GM21786 (cell line): Measurements from ENCODE around the gene MLX.
"Not testable (repeated sequence)": the region's sequence is repeated elsewhere in the genome, so short reads cannot be mapped to it uniquely, and the experiment has no call there.

Experiments used
- ATAC-seq: cut with Tn5 transposase; IDR thresholded peaks from one replicate; pipeline ENCODE4 v1.9.1; 2021; ENCODE audit not compliant: unreplicated experiment

MLX gene

DNA sequence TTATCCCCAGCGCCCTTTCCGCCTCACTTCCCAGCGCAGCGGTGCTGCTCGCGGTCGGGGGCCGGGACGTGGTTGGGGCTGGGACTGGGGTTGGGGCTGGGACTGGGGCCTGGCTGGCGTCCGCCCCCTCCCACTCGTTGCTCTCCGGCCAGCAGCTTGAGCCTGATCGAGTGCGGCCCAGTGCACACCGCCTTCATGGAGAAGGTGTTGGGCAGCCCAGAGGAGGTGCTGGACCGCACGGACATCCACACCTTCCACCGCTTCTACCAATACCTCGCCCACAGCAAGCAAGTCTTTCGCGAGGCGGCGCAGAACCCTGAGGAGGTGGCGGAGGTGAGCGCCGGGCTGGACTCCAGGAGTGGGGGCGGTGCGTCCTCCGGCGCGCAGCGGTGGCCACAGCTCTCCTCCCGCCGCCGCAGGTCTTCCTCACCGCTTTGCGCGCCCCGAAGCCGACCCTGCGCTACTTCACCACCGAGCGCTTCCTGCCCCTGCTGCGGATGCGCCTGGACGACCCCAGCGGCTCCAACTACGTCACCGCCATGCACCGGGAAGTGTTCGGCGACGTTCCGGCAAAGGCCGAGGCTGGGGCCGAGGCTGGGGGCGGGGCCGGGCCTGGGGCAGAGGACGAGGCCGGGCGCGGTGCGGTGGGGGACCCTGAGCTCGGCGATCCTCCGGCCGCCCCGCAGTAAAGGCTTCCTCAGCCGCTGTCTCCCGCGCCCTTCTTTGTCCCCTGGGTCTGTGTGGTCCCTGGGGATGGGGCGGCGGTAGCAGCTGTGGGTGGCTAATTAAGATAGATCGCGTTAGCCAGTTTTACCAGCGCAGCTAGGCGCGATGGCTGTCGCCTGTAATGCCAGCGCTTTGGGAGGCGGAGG is 12.4 kb upstream of the MLX start:
- peak; percentile 76 for ATAC-seq

DNA sequence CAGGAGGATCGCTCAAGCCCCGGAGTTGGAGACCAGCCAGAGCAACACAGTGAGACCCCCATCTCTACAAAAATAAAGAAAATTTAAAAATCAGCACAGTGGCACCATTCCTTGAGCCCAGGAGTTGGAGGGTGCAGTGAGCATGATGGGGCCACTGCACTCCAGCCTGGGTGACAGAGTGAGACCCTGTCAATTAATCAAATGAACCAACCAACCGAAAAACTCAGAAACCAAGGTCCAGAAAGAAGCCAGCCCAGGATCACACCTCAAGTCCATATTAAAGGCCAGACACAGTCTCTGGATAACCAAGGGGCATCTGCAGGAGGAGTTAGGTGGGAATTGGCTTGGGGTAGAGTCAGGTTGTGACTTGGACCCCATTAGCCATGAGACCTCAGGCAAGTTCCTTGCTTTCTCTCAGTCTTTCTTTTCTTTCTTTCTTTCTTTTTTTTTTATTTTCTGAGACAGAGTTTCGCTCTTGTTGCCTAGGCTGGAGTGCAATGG is 11.7 kb upstream of the MLX start:
- no peak for ATAC-seq

DNA sequence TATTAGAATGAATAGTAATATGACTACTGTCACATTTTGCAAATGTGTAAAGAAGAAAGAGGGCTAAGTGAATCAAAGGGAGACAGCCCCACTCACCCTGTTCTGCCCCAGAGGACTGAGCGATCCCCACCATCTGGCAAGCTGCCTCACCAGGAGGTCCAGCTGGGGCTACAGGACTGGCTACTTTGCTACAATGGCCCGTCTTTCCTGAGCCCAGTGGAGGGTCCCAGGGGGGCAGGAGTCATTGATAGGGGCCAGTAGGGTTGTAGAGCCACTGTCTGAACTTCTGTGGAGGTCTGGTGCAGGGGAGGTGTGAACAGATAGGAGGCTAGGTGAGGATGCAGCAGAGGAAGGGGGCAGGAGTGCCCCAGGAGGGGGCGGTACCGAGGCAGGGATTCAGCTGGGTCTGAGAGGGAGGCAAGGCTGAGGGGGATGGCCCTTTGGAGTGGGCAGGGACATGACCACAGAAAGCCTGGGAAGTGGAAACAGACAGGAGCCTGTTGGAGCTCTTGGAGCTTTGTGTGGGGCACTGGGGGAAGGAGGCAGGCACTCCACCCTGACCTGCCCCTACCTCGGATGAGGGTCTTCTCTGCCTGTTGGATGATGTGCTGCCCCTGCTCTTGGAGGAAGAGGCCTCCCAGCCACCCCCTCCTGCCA is 10.8 kb upstream of the MLX start:
- not testable (repeated sequence) for ATAC-seq

DNA sequence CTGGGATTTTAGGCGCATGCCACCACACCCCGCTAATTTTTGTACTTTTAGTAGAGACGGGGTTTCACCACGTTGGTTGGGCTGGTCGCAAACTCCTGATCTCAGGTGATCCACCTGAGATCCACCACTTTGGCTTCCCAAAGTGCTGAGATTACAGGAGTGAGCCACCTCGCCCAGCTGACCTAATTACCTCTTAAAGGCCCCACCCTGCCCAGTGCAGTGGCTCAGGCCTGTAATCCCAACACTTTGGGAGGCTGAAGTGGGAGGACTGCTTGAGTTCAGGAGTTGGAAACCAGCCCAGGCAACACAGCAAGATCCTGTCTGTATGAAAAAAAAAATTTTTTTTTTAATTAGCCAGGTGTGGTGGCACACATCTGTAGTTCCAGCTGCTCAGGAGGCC is 7.8 kb upstream of the MLX start:
- ATAC-seq, result no peak

DNA sequence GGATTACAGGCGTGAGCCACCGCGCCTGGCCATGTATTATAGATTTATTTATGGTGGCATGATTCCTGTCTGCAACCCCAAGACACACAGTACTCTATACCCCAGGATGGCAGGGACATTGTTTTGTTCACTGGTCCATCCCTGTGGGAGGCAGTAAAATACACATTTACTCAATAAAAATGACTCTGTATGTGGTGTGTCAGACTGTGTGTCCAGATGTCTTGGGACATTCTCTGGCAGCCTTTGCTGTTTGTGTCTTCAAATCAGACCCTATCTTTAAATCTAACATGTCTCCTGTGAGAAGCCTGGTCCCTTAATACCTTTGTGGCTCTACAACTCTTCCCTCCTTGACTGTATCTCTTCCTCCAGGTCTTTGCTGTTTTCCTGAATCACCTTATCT is 6.7 kb upstream of the MLX start:
- no peak for ATAC-seq

DNA sequence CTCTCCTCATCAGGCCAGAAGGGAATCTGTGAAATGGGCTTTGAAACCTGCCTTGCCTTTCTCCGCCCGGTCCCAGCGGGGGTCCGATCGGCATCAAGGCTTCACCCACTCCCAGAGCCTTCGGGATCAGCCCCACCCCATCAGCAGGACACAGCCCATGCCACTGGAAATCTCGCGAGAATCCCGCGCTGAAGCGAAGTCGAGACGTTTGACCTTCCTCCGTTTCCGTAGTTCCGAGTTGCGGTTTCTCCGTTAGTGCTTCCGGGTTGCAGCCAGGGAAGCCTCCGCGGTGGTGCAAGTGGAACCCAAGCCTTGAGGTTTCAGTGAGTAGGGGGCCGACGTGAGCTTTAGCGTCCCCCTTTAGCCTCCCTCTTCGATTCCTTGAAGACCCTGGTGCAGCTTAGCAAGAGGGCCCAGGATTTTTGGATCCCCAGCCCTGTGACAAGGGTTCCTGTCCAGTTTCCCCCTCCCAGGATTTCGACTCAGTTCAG is 5.0 kb upstream of the MLX start, which contains the start of gene COASY:
Gene COASY (plus strand): TSS at position 252 of the 491 bp plus-strand sequence. CDS start 475 bp downstream, outside the sequence.
- peak; percentile 54 for ATAC-seq

DNA sequence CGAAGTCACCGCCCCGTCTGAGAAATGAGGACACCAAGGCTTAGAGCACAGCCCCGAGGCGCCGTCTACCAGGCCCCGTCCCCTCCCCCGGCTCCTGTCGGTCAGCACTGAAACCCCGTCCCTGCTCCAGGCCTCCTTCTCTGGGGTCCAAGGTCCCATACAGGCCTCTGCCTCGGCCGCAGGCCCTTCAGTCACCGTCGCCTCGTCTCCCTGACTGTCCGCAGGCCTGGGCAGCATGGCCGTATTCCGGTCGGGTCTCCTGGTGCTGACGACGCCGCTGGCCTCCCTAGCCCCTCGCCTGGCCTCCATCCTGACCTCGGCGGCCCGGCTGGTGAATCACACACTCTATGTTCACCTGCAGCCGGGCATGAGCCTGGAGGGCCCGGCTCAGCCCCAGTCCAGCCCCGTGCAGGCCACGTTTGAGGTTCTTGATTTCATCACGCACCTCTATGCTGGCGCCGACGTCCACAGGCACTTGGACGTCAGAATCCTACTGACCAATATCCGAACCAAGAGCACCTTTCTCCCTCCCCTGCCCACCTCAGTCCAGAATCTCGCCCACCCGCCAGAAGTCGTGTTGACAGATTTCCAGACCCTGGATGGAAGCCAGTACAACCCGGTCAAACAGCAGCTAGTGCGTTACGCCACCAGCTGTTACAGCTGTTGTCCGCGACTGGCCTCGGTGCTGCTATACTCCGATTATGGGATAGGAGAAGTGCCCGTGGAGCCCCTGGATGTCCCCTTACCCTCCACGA is 4.3 kb upstream of the MLX start:
- ATAC-seq, result no peak

DNA sequence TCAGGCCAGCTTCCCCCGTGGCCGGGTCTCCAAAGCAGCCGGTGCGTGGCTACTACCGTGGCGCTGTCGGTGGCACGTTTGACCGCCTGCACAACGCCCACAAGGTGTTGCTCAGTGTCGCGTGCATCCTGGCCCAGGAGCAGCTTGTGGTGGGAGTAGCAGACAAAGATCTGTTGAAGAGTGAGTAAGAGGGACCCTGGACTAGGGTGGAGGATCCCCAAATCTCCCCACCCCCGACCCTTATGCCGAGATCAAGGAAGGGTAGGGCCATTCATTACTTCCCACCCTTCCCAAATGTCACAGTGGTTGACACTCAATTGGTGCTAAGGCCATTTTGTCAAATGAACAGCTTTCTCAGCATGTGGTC is 3.8 kb upstream of the MLX start:
- ATAC-seq, result no peak

DNA sequence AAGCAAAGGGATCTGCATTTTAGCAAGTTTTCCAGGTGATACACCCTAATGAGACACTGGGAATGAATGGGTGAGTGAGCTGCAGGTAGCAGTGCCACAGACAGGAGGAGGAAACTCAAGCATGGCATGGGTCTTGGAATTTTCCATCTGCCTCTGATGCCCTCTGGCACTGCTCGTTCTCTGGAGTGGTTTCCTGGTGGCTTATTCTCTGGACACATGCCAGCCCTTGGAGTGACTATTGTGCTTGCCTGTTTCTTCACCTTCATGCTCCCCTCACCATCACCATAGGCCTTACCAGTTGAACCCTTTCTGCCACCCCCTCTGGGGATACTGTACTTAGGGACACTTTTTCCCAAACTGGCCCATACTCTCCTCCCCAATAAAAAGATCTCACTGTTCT is 3.4 kb upstream of the MLX start:
- no peak for ATAC-seq

DNA sequence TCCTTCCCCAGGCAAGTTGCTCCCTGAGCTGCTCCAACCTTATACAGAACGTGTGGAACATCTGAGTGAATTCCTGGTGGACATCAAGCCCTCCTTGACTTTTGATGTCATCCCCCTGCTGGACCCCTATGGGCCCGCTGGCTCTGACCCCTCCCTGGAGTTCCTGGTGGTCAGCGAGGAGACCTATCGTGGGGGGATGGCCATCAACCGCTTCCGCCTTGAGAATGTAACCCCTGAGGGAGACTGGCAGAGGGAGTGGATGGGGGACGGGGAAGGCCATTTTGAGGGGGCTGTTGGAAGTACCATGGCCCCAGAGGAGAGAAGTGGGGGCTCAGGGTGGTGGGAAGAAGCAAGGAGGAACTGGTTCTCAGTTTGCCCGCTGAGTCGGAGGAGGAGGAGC is 3.0 kb upstream of the MLX start:
- ATAC-seq, result no peak

DNA sequence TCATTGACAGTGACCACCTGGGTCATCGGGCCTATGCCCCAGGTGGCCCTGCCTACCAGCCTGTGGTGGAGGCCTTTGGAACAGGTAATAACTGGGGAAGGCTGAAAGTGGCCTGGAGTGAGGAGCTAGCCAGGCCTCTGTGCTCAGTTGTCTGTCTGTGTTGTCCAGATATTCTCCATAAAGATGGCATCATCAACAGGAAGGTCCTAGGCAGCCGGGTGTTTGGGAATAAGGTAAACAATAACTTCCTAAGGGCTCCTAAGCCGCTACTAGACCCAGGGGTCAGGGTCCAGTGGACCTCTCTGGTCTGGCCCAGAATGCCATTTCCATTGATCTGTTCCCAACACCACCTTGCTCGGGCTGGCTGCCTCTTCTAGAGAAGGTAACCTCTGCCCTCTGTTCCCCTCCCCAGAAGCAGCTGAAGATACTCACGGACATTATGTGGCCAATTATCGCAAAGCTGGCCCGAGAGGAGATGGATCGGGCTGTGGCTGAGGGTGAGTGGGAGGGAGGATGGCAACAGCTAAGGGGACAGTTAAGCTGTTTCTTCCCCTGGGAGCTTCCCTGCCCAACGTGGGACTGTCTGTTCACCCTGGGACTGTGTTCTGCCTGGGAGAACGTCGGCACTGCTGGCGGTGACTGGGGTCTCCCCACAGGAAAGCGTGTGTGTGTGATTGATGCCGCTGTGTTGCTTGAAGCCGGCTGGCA is 1.9 kb upstream of the MLX start:
- ATAC-seq, result no peak

DNA sequence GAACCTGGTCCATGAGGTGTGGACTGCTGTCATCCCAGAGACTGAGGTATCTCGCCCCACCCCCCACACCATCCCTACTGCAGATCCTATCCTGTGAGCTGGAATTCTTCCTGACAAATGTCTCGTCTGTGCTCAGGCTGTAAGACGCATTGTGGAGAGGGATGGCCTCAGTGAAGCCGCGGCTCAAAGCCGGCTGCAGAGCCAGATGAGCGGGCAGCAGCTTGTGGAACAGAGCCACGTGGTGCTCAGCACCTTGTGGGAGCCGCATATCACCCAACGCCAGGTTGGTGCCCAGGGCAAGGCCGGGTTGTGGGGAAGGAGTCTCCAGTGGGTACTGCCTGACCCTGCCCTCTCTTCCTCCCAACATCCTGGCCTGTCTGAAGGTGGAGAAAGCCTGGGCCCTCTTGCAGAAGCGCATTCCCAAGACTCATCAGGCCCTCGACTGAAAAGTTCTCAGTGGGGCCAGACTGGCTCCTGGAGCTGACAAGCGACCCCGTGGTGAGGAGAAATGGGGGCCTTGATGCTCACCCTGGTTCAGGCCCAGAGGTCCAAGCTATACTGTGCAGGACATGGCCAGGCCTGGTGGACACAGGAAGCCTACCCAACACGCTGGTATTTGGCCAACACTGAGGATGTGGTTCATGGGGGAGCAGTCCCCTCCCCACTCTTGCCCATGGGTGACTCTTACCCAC is 1.2 kb upstream of the MLX start:
- no peak for ATAC-seq

DNA sequence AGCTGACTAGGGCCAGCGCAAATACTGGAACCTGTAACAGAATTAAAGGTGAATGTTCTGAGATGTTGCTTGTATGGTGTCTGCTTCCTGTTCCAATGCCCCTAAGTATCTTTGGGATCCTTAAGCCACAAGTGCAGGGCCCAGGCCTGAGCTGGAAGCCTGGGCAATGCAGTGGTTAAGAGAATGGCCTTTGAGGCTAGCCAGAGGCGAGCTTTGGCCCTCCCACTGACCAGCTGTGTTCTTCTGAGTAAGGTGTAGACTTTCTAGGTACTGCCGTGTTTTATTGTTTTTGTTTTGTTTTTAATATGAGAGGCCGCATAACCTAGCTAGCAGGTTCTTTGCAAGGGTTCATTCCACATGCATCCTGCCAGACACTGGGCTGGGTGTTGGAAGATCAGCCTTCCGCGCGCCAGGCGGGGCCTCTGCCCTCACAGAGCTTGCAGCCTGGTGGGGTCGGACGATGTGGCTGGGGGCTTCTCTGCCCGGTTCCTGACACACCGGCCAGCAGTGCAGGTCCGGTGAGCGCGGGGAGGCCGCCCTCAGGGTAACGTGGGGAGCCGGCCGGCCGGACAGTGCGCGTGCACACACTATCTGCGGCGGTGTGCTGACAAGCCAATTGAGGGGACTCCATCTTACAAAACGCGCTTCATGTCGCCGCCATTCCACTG is 551 bp upstream of the MLX start:
- no peak for ATAC-seq

DNA sequence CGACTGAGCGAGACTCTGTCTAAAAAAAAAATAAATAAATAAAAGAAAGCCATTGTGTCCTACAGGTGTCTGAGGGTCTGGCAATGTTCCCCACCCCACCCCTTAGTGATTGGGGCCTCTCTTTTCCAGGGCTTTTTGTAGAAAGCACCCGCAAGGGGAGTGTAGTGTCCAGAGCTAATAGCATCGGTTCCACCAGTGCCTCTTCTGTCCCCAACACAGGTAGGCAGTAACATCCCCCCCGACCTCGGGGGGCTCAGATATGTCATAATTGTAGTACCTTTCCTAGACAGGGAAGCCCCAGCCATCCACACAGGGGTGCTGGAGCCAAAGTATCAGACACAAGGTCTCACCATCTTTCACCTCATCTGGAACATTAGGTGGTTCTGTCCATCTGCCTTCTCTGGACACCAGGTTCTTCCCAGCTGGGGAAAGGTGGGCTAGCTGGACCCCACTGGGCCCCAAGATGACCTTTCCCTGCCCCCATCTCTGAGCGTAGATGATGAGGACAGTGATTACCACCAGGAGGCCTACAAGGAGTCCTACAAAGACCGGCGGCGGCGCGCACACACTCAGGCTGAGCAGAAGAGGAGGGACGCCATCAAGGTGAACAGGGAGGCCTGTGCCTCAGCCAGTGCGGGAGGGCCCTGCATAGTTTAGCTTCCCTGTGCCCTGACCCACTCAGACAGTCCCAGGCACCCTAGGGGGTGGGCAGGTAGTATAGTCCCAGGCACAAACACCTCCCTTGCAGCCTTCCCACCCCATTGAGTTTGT is 1.6 kb downstream of the MLX start:
- ATAC-seq, result no peak

DNA sequence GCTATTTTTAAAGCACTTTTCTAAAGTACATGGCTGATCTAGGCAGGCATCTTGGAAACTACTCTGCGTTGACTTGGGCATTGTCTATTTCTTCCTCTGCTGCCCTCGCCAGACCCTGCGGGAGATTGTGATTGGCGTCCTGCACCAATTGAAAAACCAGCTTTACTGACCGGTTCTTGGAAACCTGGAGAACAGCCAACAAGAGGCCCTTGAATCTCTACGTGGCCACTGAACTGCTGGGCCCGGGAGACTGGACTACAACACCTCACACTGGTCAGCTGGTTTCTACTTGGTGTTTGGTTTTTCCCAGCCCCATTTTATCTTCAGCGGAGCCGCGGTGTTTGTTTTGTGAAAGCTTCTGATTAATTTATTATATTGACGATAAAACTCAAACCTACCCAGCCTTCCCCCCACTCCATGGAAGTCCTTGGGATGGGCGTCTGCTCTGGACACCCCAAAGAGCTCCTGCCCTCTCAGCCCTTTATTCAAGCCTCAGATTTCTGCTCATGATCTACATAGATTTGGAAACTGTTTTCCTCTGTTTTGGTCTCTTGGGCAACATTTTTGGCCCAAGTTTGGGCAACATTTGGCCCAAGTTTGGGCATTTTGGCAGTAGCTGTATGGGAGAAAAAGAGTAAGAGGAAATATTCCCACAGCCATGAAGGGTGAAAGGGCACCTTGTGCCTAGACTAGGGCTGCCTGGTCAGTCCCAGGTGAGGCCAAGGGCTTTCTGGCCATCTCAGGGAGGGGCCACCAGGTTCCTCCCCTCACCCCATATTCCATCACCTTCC is 4.7 kb downstream of the MLX start:
- no peak for ATAC-seq

DNA sequence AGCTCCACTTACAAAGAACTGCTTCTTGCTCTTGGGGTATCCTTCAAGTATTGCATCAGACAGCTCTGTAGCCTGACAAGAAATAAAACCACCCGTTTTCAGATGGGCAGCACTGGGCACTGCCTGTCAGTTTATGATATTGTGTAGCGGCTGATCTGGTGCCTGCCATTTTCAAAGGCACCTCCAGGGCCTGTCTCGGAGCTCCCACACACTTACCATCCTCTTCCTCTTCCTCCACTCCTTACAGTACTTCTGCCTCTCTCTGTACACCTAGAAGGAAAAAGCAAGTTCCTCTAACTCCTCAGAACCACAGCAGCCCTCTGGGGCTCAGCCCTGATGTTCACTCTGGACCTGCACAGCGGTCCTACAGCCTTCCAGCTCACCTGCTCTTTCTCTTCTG is 6.2 kb downstream of the MLX start:
- ATAC-seq, result no peak

DNA sequence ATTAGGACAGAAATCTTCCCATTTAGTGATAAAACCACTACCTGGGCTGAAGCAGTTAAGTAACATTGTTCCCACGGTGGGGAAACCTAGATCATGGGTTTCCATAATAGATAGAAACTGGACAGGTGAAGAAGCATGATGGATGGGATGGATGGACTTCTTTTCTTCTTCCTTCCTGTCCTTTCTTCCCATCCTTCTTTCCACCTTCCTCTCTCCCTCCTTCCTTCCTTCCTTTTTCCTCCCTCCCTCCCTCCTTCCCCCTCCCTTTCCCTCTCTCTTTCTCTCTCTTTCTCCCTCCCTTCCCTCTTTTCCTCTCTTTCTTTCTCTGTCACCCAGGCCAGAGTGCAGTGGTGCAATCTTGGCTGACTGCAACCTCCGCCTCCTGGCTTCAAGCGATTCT is 7.6 kb downstream of the MLX start:
- no peak for ATAC-seq

DNA sequence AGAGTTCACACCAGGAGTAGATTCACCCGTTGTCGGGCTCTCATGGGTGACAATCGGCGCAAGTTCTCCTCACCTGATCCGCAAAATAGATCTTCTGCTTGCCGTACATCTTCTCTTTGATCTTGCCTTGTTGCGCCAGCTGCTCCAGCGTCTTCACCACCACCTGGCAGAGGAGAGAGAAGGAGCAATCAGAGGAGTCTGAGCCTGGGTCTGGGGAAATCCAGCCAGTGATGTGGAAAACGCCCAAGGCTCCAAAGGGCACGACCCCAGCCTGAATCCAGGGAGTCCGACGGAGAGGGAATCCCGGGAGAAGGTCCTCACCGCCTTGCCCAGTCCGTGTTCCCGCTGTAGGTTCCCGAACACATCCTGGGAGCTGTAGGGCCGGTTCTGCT is 10.2 kb downstream of the MLX start:
- no peak for ATAC-seq
